Mesenchymal stem cell (in vitro differentiated cells and primary cell): ENCODE results near the gene PLXNC1.

Source experiments
- DNase-seq: peaks from one replicate; pipeline ENCODE4 v3.0.0-alpha.2; 2013
- H2AFZ ChIP-seq: one replicate; pipeline ENCODE4 v1.6.1; 2013; ENCODE audit warnings: low read depth, mild to moderate bottlenecking, control low read depth, inconsistent platforms, low read length, moderate library complexity
- H2AK5ac ChIP-seq: 2 replicates; pipeline ENCODE4 v1.6.1; 2013; ENCODE audit warnings: low read length, moderate library complexity, mild to moderate bottlenecking, inconsistent platforms; ENCODE audit not compliant: severe bottlenecking
- H2BK120ac ChIP-seq: one replicate; pipeline ENCODE4 v1.6.1; 2013; ENCODE audit warnings: low read depth, mild to moderate bottlenecking, inconsistent platforms, low read length, moderate library complexity
- H2BK12ac ChIP-seq, 2 experiments: one replicate each; pipeline ENCODE4 v1.6.1; 2013; ENCODE audit warnings: inconsistent platforms in 2 of 2, low read length in 2 of 2, mild to moderate bottlenecking in 2 of 2, moderate library complexity in 2 of 2, control low read depth in 1 of 2
- H2BK15ac ChIP-seq: one replicate; pipeline ENCODE4 v1.6.1; 2013; ENCODE audit warnings: mild to moderate bottlenecking, low read depth, inconsistent platforms; ENCODE audit not compliant: poor library complexity, severe bottlenecking
- H2BK5ac ChIP-seq: 2 replicates; pipeline ENCODE4 v1.6.1; 2013; ENCODE audit warnings: low read depth, mild to moderate bottlenecking, low read length, control low read depth, inconsistent platforms; ENCODE audit not compliant: poor library complexity, severe bottlenecking
- H3K14ac ChIP-seq, 2 experiments: one replicate each; pipeline ENCODE4 v1.6.1; 2013; ENCODE audit warnings: inconsistent platforms in 2 of 2, low read length in 2 of 2, control low read depth in 1 of 2, mild to moderate bottlenecking in 1 of 2, moderate library complexity in 1 of 2
- H3K18ac ChIP-seq, 2 experiments: one replicate each; pipeline ENCODE4 v1.6.1; 2013; ENCODE audit warnings: inconsistent platforms in 2 of 2, low read length in 2 of 2, control low read depth in 1 of 2, low read depth in 1 of 2, mild to moderate bottlenecking in 1 of 2
- H3K23ac ChIP-seq, 2 experiments: one replicate each; pipeline ENCODE4 v1.6.1; 2013; ENCODE audit warnings: inconsistent platforms in 2 of 2, low read length in 2 of 2, mild to moderate bottlenecking in 2 of 2, moderate library complexity in 2 of 2, control low read depth in 1 of 2
- H3K27ac ChIP-seq: 2 replicates; pipeline ENCODE4 v1.5.1; 2013; ENCODE audit warnings: mild to moderate bottlenecking, moderate library complexity, low read length, control low read depth, inconsistent platforms; ENCODE audit not compliant: poor library complexity, severe bottlenecking
- H3K27me3 ChIP-seq, 2 experiments: 2 replicates each; pipeline versions ENCODE4 v1.6.1 to v1.7.0; 2013; ENCODE audit warnings: low read length in 2 of 2, mild to moderate bottlenecking in 2 of 2, moderate library complexity in 2 of 2, control low read depth in 1 of 2, inconsistent platforms in 1 of 2; ENCODE audit not compliant: control insufficient read depth in 1 of 2, insufficient read depth in 1 of 2
- H3K36me3 ChIP-seq, 2 experiments: 2 replicates each; pipeline versions ENCODE4 v1.6.1 to v1.7.0; 2013; ENCODE audit warnings: low read length in 2 of 2, control low read depth in 1 of 2, inconsistent platforms in 1 of 2, low read depth in 1 of 2, mild to moderate bottlenecking in 1 of 2; ENCODE audit not compliant: insufficient read depth in 2 of 2, control insufficient read depth in 1 of 2
- H3K4ac ChIP-seq, 2 experiments: one replicate each; pipeline ENCODE4 v1.6.1; 2013; ENCODE audit warnings: inconsistent platforms in 2 of 2, low read length in 2 of 2, mild to moderate bottlenecking in 2 of 2, moderate library complexity in 2 of 2, control low read depth in 1 of 2, low read depth in 1 of 2
- H3K4me1 ChIP-seq: 2 replicates; pipeline ENCODE4 v1.6.1; 2013; ENCODE audit warnings: low read depth, low read length, control low read depth; ENCODE audit not compliant: control insufficient read depth, insufficient read depth
- H3K4me2 ChIP-seq: 2 replicates; pipeline ENCODE4 v1.6.1; 2013; ENCODE audit warnings: low read length, mild to moderate bottlenecking, inconsistent platforms; ENCODE audit not compliant: poor library complexity, severe bottlenecking
- H3K4me3 ChIP-seq, 2 experiments: 2 replicates each; pipeline versions ENCODE4 v1.5.1 to v1.7.0; 2013; ENCODE audit warnings: low read length in 2 of 2, mild to moderate bottlenecking in 2 of 2, control low read depth in 1 of 2, low read depth in 1 of 2; ENCODE audit not compliant: insufficient read depth in 1 of 2
- H3K79me1 ChIP-seq: replicated peaks from 2 replicates; pipeline ENCODE4 v1.6.1; 2013; ENCODE audit warnings: mild to moderate bottlenecking, control low read depth, low read length, inconsistent platforms; ENCODE audit not compliant: poor library complexity, severe bottlenecking
- H3K9ac ChIP-seq: 2 replicates; pipeline ENCODE4 v1.7.0; 2013; ENCODE audit warnings: mild to moderate bottlenecking, low read length, moderate library complexity
- H3K9me3 ChIP-seq: 2 replicates; pipeline ENCODE4 v1.7.0; 2013; ENCODE audit warnings: mild to moderate bottlenecking, low read length; ENCODE audit not compliant: control insufficient read depth
- H4K8ac ChIP-seq: one replicate; pipeline ENCODE4 v1.6.1; 2013; ENCODE audit warnings: inconsistent platforms, mild to moderate bottlenecking, low read length, moderate library complexity
- H4K91ac ChIP-seq: one replicate; pipeline ENCODE4 v1.6.1; 2013; ENCODE audit warnings: mild to moderate bottlenecking, low read length, inconsistent platforms
- WGBS: methylation state at CpG from one replicate; pipeline ENCODE4 v1.1.7; 2013; ENCODE audit warnings: mixed read lengths; 5-methylcytosine and 5-hydroxymethylcytosine counted together

The PLXNC1 gene

GRCh38 chr12:94205822-94206221, 57.4 kb downstream of the PLXNC1 start:
- no peaks in the 10 kb centered on the region for H3K36me3 ChIP-seq
- H3K9me3 ChIP-seq: no peaks in the 10 kb centered on the region
- no peak overlapping the region for H3K27ac ChIP-seq
- no peak overlapping the region for H3K14ac ChIP-seq
- H3K4ac ChIP-seq: no peak overlapping the region
- peak overlapping the region; percentile 39 for H4K8ac ChIP-seq
- no peak overlapping the region for H2BK120ac ChIP-seq
- WGBS: 100% methylated on average over 1 of the region's 1 CpG
- no peak overlapping the region for H2BK15ac ChIP-seq
- H3K23ac ChIP-seq: no peak overlapping the region
- no peak overlapping the region for H4K91ac ChIP-seq
- no peak overlapping the region for H3K4me2 ChIP-seq
- H3K4me3 ChIP-seq: no peak overlapping the region
- no peak overlapping the region for H2BK5ac ChIP-seq
- no peaks in the 10 kb centered on the region for H3K27me3 ChIP-seq
- peaks cover 1% of the 10 kb centered on the region for H3K4me1 ChIP-seq
- H3K18ac ChIP-seq: peak overlapping the region in 1 of 2 experiments; percentile 38
- no peak overlapping the region for H2BK12ac ChIP-seq
- no peaks in the 10 kb centered on the region for H3K79me1 ChIP-seq
- H2AFZ ChIP-seq: no peak overlapping the region
- H2AK5ac ChIP-seq: no peak overlapping the region
- no peak overlapping the region for H3K9ac ChIP-seq
- DNase-seq: no peak

- Histone ChIP-seq H3K9me3 (no peaks in the 10 kb centered on the region), H3K18ac (no peak overlapping the region), H2AK5ac (no peak overlapping the region), H3K27me3 (no peaks in the 10 kb centered on the region), H2BK120ac (no peak overlapping the region), H2BK5ac (no peak overlapping the region), H2AFZ (no peak overlapping the region), H3K9ac (no peak overlapping the region), H2BK12ac (no peak overlapping the region), H3K4me2 (no peak overlapping the region), H4K91ac (no peak overlapping the region), H3K4ac (no peak overlapping the region), H2BK15ac (no peak overlapping the region), H3K4me3 (no peak overlapping the region), H4K8ac (no peak overlapping the region), H3K4me1 (peaks cover 1% of the 10 kb centered on the region), H3K36me3 (no peaks in the 10 kb centered on the region), H3K14ac (no peak overlapping the region), H3K23ac (no peak overlapping the region), H3K27ac (no peak overlapping the region), H3K79me1 (no peaks in the 10 kb centered on the region)
- 93% methylated on average over 2 of the region's 2 CpGs for WGBS
- no peak for DNase-seq
Measured at GRCh38 chr12:94206886-94207285, 58.5 kb downstream of the PLXNC1 start.

GRCh38 chr12:94207467-94207848, 59.1 kb downstream of the PLXNC1 start:
- Histone ChIP-seq H3K9ac (peak overlapping the region; percentile 74), H3K18ac (no peak overlapping the region), H3K23ac (no peak overlapping the region), H2BK5ac (no peak overlapping the region), H4K8ac (no peak overlapping the region), H3K9me3 (no peaks in the 10 kb centered on the region), H3K79me1 (no peaks in the 10 kb centered on the region), H2AK5ac (no peak overlapping the region), H2BK120ac (no peak overlapping the region), H3K4ac (no peak overlapping the region), H3K4me1 (peaks cover 1% of the 10 kb centered on the region), H3K27me3 (no peaks in the 10 kb centered on the region), H2AFZ (no peak overlapping the region), H2BK12ac (no peak overlapping the region), H3K27ac (no peak overlapping the region), H2BK15ac (no peak overlapping the region), H4K91ac (no peak overlapping the region), H3K4me2 (no peak overlapping the region), H3K36me3 (no peaks in the 10 kb centered on the region), H3K4me3 (peak overlapping the region in 1 of 2 experiments; percentile 61), H3K14ac (no peak overlapping the region)
- no peak for DNase-seq
- WGBS: 58% methylated on average over 2 of the region's 2 CpGs

- H2BK12ac ChIP-seq: no peak overlapping the region
- H3K4me2 ChIP-seq: no peak overlapping the region
- no peak overlapping the region for H2AFZ ChIP-seq
- H2BK15ac ChIP-seq: no peak overlapping the region
- H2BK120ac ChIP-seq: no peak overlapping the region
- H2BK5ac ChIP-seq: no peak overlapping the region
- no peaks in the 10 kb centered on the region for H3K36me3 ChIP-seq
- no peak overlapping the region for H3K18ac ChIP-seq
- peaks cover 1% of the 10 kb centered on the region for H3K4me1 ChIP-seq
- no peaks in the 10 kb centered on the region for H3K79me1 ChIP-seq
- H2AK5ac ChIP-seq: no peak overlapping the region
- H3K27ac ChIP-seq: no peak overlapping the region
- H3K4me3 ChIP-seq: peak overlapping the region in 1 of 2 experiments; percentile 61
- no peak overlapping the region for H4K91ac ChIP-seq
- no peak overlapping the region for H3K4ac ChIP-seq
- WGBS: 89% methylated on average over 12 of the region's 14 CpGs
- H3K9ac ChIP-seq: peak overlapping the region; percentile 74
- H4K8ac ChIP-seq: no peak overlapping the region
- no peak overlapping the region for H3K14ac ChIP-seq
- no peak overlapping the region for H3K23ac ChIP-seq
- no peak for DNase-seq
- no peaks in the 10 kb centered on the region for H3K9me3 ChIP-seq
- H3K27me3 ChIP-seq: no peaks in the 10 kb centered on the region
Measured at GRCh38 chr12:94207849-94208621, 59.7 kb downstream of the PLXNC1 start.
